Panc1 (cell line): Measurements from ENCODE around the gene UXS1. TPM values are rescaled to one million over a fixed set of nuclear protein-coding genes. Genes with fewer than 3 reads are reported as not detected.

Experiments used
- ATAC-seq: fragments of 200-7000 bp; cut with Tn5 transposase; 2 replicates; pipeline ENCODE4 v1.9.1; 2020; ENCODE audit warnings: mild to moderate bottlenecking, moderate library complexity
- BruUV-seq: library from RNA; stranded (reverse); fragments of 400-500 nt; replicated peaks from 2 replicates; lab custom pipeline; 2021; lab: Mats Ljungman, UMichigan
- CTCF ChIA-PET: fragments of 300-600 bp; sonication (Branson Sonifier 250); formaldehyde crosslinking; loops from one replicate; lab custom pipeline; 2022; ENCODE audit warnings: antibody characterized with exemption; lab: Charles Lee
- POLR2A ChIA-PET: fragments of 300-600 bp; sonication (Branson Sonifier 250); formaldehyde crosslinking; loops from one replicate; lab custom pipeline; 2022; ENCODE audit warnings: antibody characterized with exemption; lab: Charles Lee
- DNase-seq: peaks from one replicate; pipeline ENCODE4 v3.0.0-alpha.2; 2010; ENCODE audit warnings: low read depth, low spot score
- H3K27ac ChIP-seq: 2 replicates; pipeline ENCODE4 v1.5.1; 2011; ENCODE audit warnings: mild to moderate bottlenecking, low read length, inconsistent platforms
- H3K27me3 ChIP-seq: fragments of 200-500 bp; sonication (Bioruptor generic); 2 replicates; pipeline ENCODE4 v1.6.0; 2014; ENCODE audit warnings: low read length, inconsistent platforms; ENCODE audit not compliant: control insufficient read depth, insufficient read depth
- H3K36me3 ChIP-seq: fragments of 200-500 bp; sonication (Bioruptor generic); 2 replicates; pipeline ENCODE4 v1.5.1; 2014; ENCODE audit warnings: inconsistent platforms, mild to moderate bottlenecking, low read length, moderate library complexity; ENCODE audit not compliant: control insufficient read depth, insufficient read depth
- H3K4me1 ChIP-seq: 2 replicates; pipeline ENCODE4 v1.5.1; 2011; ENCODE audit warnings: inconsistent platforms, mild to moderate bottlenecking, low read length, moderate library complexity; ENCODE audit not compliant: control insufficient read depth, insufficient read depth
- H3K4me3 ChIP-seq, 2 experiments: 2 replicates each; pipeline ENCODE4 v1.5.1; 2011 to 2012; ENCODE audit warnings: low read depth in 2 of 2, low read length in 2 of 2, mild to moderate bottlenecking in 2 of 2, inconsistent platforms in 1 of 2, moderate library complexity in 1 of 2
- H3K9me3 ChIP-seq: fragments of 200-500 bp; sonication (Bioruptor generic); 2 replicates; pipeline ENCODE4 v1.5.1; 2014; ENCODE audit warnings: low read depth, mild to moderate bottlenecking, inconsistent platforms, low read length, moderate library complexity; ENCODE audit not compliant: control insufficient read depth, insufficient read depth
- POLR2AphosphoS5 ChIP-seq: IDR thresholded peaks from 2 replicates; pipeline ENCODE4 v1.6.1; 2012; ENCODE audit warnings: mild to moderate bottlenecking, low read depth, low read length, moderate library complexity
- SIN3A ChIP-seq: IDR thresholded peaks from 2 replicates; pipeline ENCODE4 v1.6.1; 2012; ENCODE audit warnings: low read depth, mild to moderate bottlenecking, low read length, moderate library complexity, borderline replicate concordance; ENCODE audit not compliant: insufficient read depth
- TCF7L2 ChIP-seq: IDR thresholded peaks from 2 replicates; pipeline ENCODE4 v1.6.1; 2011; ENCODE audit warnings: mild to moderate bottlenecking, low read depth, low read length, inconsistent platforms
- in situ Hi-C: cut with HindIII; loops from 2 replicates; pipeline ENCODE4 v1.10.0; 2016; ENCODE audit warnings: low sequenced_read_pairs, low pct_unique_long_range_greater_than_20kb
- intact Hi-C: fragments of 100-400 bp; cut with micrococcal nuclease; formaldehyde crosslinking; loops from one replicate; pipeline ENCODE4 v1.10.0; 2022; ENCODE audit not compliant: unreplicated experiment
- total RNA-seq: library from RNA; stranded (reverse); gene quantifications from one replicate; pipeline ENCODE4 v1.2.1, GENCODE V29; 2021; ENCODE audit not compliant: unreplicated experiment
- TF ChIP-seq, protein P1 (sequence below), 2 experiments: IDR thresholded peaks; 2 replicates each; pipeline ENCODE4 v1.6.1; 2011 to 2012; ENCODE audit warnings: low read depth in 2 of 2, control low read depth in 1 of 2, low read length in 1 of 2, mild to moderate bottlenecking in 1 of 2, moderate library complexity in 1 of 2; ENCODE audit not compliant: insufficient read depth in 1 of 2
- TF ChIP-seq, protein P2 (sequence below): fragments of 450-650 bp; IDR thresholded peaks from 2 replicates; pipeline ENCODE4 v1.5.1; 2017; ENCODE audit warnings: mild to moderate bottlenecking

Gene UXS1
- total RNA-seq, 1 experiment from 2014 or later, result 72.0 TPM

DNA sequence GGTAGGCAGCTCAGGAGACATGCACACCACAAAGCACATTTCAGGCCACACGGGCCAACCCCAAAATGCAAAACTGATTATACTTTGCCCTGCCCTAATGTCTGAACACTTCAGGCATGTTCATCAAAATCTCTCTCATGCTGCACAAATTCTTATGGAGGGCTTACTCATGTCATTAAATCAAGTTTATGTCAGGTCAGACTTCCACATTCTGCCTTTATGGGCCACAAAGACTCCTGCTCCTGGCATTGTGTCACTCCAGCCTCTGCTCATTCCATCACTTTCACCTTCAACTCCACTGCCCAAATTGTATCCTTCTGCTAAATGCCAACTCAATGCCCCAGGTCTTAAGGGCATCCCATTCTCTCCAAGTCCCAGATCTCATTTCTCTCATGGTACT, 9.2 kb downstream of the UXS1 start:
- no peaks in the 10 kb centered on the region for H3K9me3 ChIP-seq
- no peak overlapping the region for H3K4me3 ChIP-seq
- DNase-seq (no peak), ATAC-seq (no peak)
- intact Hi-C loops, result no loop called here
- ChIA-PET CTCF (no interaction called here), POLR2A (no interaction called here)
- no peak overlapping the region for H3K27ac ChIP-seq
- no peaks in the 10 kb centered on the region for H3K36me3 ChIP-seq
- in situ Hi-C loops, result no loop called here
- TF ChIP-seq, protein P1, sequence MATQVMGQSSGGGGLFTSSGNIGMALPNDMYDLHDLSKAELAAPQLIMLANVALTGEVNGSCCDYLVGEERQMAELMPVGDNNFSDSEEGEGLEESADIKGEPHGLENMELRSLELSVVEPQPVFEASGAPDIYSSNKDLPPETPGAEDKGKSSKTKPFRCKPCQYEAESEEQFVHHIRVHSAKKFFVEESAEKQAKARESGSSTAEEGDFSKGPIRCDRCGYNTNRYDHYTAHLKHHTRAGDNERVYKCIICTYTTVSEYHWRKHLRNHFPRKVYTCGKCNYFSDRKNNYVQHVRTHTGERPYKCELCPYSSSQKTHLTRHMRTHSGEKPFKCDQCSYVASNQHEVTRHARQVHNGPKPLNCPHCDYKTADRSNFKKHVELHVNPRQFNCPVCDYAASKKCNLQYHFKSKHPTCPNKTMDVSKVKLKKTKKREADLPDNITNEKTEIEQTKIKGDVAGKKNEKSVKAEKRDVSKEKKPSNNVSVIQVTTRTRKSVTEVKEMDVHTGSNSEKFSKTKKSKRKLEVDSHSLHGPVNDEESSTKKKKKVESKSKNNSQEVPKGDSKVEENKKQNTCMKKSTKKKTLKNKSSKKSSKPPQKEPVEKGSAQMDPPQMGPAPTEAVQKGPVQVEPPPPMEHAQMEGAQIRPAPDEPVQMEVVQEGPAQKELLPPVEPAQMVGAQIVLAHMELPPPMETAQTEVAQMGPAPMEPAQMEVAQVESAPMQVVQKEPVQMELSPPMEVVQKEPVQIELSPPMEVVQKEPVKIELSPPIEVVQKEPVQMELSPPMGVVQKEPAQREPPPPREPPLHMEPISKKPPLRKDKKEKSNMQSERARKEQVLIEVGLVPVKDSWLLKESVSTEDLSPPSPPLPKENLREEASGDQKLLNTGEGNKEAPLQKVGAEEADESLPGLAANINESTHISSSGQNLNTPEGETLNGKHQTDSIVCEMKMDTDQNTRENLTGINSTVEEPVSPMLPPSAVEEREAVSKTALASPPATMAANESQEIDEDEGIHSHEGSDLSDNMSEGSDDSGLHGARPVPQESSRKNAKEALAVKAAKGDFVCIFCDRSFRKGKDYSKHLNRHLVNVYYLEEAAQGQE (IDR thresholded peaks at IDR 0.05; ENCODE audit: insufficient read depth in 1 of 2, low read depth in 2 of 2, low read length in 1 of 2), result no peak
- TF ChIP-seq, protein P2, sequence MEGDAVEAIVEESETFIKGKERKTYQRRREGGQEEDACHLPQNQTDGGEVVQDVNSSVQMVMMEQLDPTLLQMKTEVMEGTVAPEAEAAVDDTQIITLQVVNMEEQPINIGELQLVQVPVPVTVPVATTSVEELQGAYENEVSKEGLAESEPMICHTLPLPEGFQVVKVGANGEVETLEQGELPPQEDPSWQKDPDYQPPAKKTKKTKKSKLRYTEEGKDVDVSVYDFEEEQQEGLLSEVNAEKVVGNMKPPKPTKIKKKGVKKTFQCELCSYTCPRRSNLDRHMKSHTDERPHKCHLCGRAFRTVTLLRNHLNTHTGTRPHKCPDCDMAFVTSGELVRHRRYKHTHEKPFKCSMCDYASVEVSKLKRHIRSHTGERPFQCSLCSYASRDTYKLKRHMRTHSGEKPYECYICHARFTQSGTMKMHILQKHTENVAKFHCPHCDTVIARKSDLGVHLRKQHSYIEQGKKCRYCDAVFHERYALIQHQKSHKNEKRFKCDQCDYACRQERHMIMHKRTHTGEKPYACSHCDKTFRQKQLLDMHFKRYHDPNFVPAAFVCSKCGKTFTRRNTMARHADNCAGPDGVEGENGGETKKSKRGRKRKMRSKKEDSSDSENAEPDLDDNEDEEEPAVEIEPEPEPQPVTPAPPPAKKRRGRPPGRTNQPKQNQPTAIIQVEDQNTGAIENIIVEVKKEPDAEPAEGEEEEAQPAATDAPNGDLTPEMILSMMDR, result no peak
- TF ChIP-seq TCF7L2 (no peak), POLR2AphosphoS5 (no peak), SIN3A (no peak)
- H3K27me3 ChIP-seq, result no peaks in the 10 kb centered on the region
- BruUV-seq, result TSS peak; percentile 3
- peaks cover 10% of the 10 kb centered on the region for H3K4me1 ChIP-seq

DNA sequence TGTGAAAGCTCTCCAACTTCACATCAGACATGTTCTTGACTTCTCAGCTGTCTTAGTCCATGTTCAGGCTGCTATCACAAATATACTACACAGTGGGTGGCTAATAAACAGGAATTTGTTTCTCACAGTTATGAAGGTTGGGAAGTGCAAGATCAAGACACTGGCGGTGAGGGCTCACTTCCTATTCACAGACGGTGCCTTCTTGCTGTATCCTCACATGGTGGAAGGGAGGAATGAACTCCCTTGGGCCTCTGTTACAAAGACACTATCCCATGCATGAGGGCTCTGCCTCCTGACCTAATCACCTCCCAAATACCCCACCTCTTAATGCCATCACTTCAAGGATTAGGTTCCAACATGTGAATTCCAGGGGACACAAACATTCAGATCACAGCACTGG, 9.7 kb downstream of the UXS1 start:
- no peak for DNase-seq
- BruUV-seq, result no TSS peak
- POLR2A ChIA-PET, result no interaction called here
- no peak overlapping the region for H3K27ac ChIP-seq
- in situ Hi-C loops (no loop called here), intact Hi-C loops (no loop called here)
- TF ChIP-seq, protein P1 (IDR thresholded peaks at IDR 0.05; ENCODE audit: insufficient read depth in 1 of 2, low read depth in 2 of 2, low read length in 1 of 2), result no peak
- TF ChIP-seq SIN3A (no peak), TCF7L2 (no peak), POLR2AphosphoS5 (no peak)
- TF ChIP-seq, protein P2, result no peak
- H3K4me3 ChIP-seq, result no peak overlapping the region
- CTCF ChIA-PET, result no interaction called here
- H3K36me3 ChIP-seq, result no peaks in the 10 kb centered on the region
- no peaks in the 10 kb centered on the region for H3K27me3 ChIP-seq
- H3K4me1 ChIP-seq, result peaks cover 6% of the 10 kb centered on the region; the same call in 1 of the 2 replicates
- ATAC-seq, result no peak
- H3K9me3 ChIP-seq, result no peaks in the 10 kb centered on the region
